NCI-H2196 treated with DMSO at 0.1 percent for 48 hours (cell line): Measurements from ENCODE around the gene MAPK1.
"Not testable (repeated sequence)": the region's sequence is repeated elsewhere in the genome, so short reads cannot be mapped to it uniquely, and the experiment has no call there.

Experiments used
- DNase-seq: peaks from one replicate; lab custom pipeline; 2025; ENCODE audit not compliant: unreplicated experiment; lab: John Stamatoyannopoulos, UW

The MAPK1 gene

GRCh38 chr22:21793716-21794115 lies 73.7 kb downstream of the MAPK1 start:
- DNase-seq = not testable (repeated sequence)

- DNase-seq = no peak
Measured at GRCh38 chr22:21791635-21792625, 75.5 kb downstream of the MAPK1 start.

- DNase-seq = not testable (repeated sequence)
Measured at GRCh38 chr22:21790849-21791610, 76.4 kb downstream of the MAPK1 start.

GRCh38 chr22:21790359-21790758 lies 77.1 kb downstream of the MAPK1 start:
- no peak for DNase-seq

GRCh38 chr22:21787565-21787964 lies 79.9 kb downstream of the MAPK1 start:
- DNase-seq = not testable (repeated sequence)

- no peak for DNase-seq
Measured at GRCh38 chr22:21780259-21780658, 87.2 kb downstream of the MAPK1 start.

- DNase-seq = no peak
Measured at GRCh38 chr22:21779444-21779843, 88.0 kb downstream of the MAPK1 start.

- no peak for DNase-seq
Measured at GRCh38 chr22:21778705-21779363, 88.6 kb downstream of the MAPK1 start.

- DNase-seq = no peak
Measured at GRCh38 chr22:21771631-21771976, 95.8 kb downstream of the MAPK1 start.

GRCh38 chr22:21768435-21768834 lies 99.0 kb downstream of the MAPK1 start:
- DNase-seq = no peak

GRCh38 chr22:21766691-21767462 lies 100.6 kb downstream of the MAPK1 start:
- DNase-seq = no peak

- no peak for DNase-seq
Measured at GRCh38 chr22:21765909-21766529, 101.4 kb downstream of the MAPK1 start.

GRCh38 chr22:21764038-21764804 lies 103.2 kb downstream of the MAPK1 start:
- DNase-seq = no peak

- no peak for DNase-seq
Measured at GRCh38 chr22:21762712-21763581, 104.5 kb downstream of the MAPK1 start.

- no peak for DNase-seq
Measured at GRCh38 chr22:21761994-21762680, 105.3 kb downstream of the MAPK1 start.

- no peak for DNase-seq
Measured at GRCh38 chr22:21761086-21761485, 106.4 kb downstream of the MAPK1 start.

GRCh38 chr22:21760640-21761039 lies 106.8 kb downstream of the MAPK1 start:
- DNase-seq = no peak
